Measurements from ENCODE around the gene PTGER1.
"Not testable (repeated sequence)": the region's sequence is repeated elsewhere in the genome, so short reads cannot be mapped to it uniquely, and the experiment has no call there.

The PTGER1 gene

GRCh38 chr19:14467816-14468215 is 7.3 kb downstream of the PTGER1 start:
- no peak overlapping the region for H3K23ac ChIP-seq (ENCODE audit: low read depth, low read length, poor library complexity)
- H2BK12ac ChIP-seq (ENCODE audit: low read length) = no peak overlapping the region
- H3K27me3 ChIP-seq (ENCODE audit: control insufficient read depth in 3 of 3, insufficient read depth in 3 of 3, low read depth in 1 of 3, low read length in 3 of 3) = peaks cover 0 to 3% (median 0%) of the 10 kb centered on the region in 3 experiments
- no peak overlapping the region for H3K14ac ChIP-seq (ENCODE audit: low read length)
- no peak overlapping the region for H2AFZ ChIP-seq (ENCODE audit: low read length)
- H3K4ac ChIP-seq (ENCODE audit: low read length) = no peak overlapping the region
- peaks cover 32 to 68% of the 10 kb centered on the region in 2 donors for H3K36me3 ChIP-seq (replicated peaks in 1 of 2; ENCODE audit: control insufficient read depth in 2 of 2, insufficient read depth in 2 of 2, low read length in 2 of 2)
- no peak overlapping the region for H3K9ac ChIP-seq (ENCODE audit: low read depth, low read length, poor library complexity)
- no peak overlapping the region for H4K91ac ChIP-seq (ENCODE audit: low read depth, low read length, poor library complexity)
- no peak overlapping the region for H3K4me3 ChIP-seq (ENCODE audit: low read length in 2 of 2)
- DNase-seq (ENCODE audit: low spot score) = no peak
- no peak overlapping the region for H2BK120ac ChIP-seq (ENCODE audit: low read depth, low read length)
- no peaks in the 10 kb centered on the region for H3K79me1 ChIP-seq (ENCODE audit: low read depth, low read length)
- H3K18ac ChIP-seq (ENCODE audit: low read length) = no peak overlapping the region
- no peak overlapping the region for H2AK5ac ChIP-seq (ENCODE audit: low read depth, low read length)
- no peak overlapping the region for H3K4me2 ChIP-seq (ENCODE audit: insufficient read depth, low read length, poor library complexity, severe bottlenecking)
- H3K27ac ChIP-seq (replicated peaks; ENCODE audit: low read length) = no peak overlapping the region
- H3K9me3 ChIP-seq (replicated peaks in 1 of 2; ENCODE audit: control insufficient read depth in 2 of 2, insufficient read depth in 1 of 2, low read depth in 1 of 2, low read length in 2 of 2) = no peaks in the 10 kb centered on the region
- no CpG with 5 or more reads among the region's 9 CpGs for WGBS, 2 donors (ENCODE audit: extremely low coverage in 2 of 2, insufficient read length in 2 of 2, insufficient replicate concordance in 1 of 2)
- no peak overlapping the region for H2BK15ac ChIP-seq (ENCODE audit: low read length)
- H2BK5ac ChIP-seq (ENCODE audit: low read length) = no peak overlapping the region
- no peak overlapping the region for H4K8ac ChIP-seq (ENCODE audit: low read depth, low read length)
- peaks cover 2 to 4% of the 10 kb centered on the region in 2 donors for H3K4me1 ChIP-seq (ENCODE audit: control insufficient read depth in 2 of 2, insufficient read depth in 1 of 2, low read depth in 1 of 2, low read length in 2 of 2)

DNA sequence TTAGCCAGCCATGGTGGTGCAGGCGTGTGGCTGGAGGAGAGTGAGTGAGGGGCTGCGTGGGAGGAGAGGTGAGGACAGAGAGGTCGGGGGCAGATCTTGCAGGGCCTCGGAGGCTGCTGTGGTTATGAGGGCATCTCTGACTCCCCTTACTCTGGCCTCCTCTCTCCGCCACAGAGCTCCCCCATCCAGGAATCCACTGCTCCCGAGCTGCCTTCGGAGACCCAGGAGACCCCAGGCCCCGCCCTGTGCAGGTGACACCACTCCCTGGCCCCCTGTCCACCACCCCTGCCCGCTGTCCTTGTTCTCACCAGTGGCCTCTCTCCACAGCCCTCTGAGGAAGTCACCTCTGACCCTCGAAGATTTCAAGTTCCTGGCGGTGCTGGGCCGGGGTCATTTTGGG is 7.8 kb downstream of the PTGER1 start:
- peaks cover 32 to 71% of the 10 kb centered on the region in 2 donors for H3K36me3 ChIP-seq (replicated peaks in 1 of 2; ENCODE audit: control insufficient read depth in 2 of 2, insufficient read depth in 2 of 2, low read length in 2 of 2)
- H2BK12ac ChIP-seq (ENCODE audit: low read length) = no peak overlapping the region
- H4K8ac ChIP-seq (ENCODE audit: low read depth, low read length) = no peak overlapping the region
- no peak overlapping the region for H3K23ac ChIP-seq (ENCODE audit: low read depth, low read length, poor library complexity)
- no peak overlapping the region for H2BK120ac ChIP-seq (ENCODE audit: low read depth, low read length)
- no CpG with 5 or more reads among the region's 12 CpGs for WGBS, 2 donors (ENCODE audit: extremely low coverage in 2 of 2, insufficient read length in 2 of 2, insufficient replicate concordance in 1 of 2)
- H3K14ac ChIP-seq (ENCODE audit: low read length) = no peak overlapping the region
- H3K27me3 ChIP-seq (ENCODE audit: control insufficient read depth in 3 of 3, insufficient read depth in 3 of 3, low read depth in 1 of 3, low read length in 3 of 3) = peaks cover 0 to 1% (median 0%) of the 10 kb centered on the region in 3 experiments
- no peak overlapping the region for H3K4me3 ChIP-seq (ENCODE audit: low read length in 2 of 2)
- DNase-seq (ENCODE audit: low spot score) = no peak
- no peak overlapping the region for H3K18ac ChIP-seq (ENCODE audit: low read length)
- no peak overlapping the region for H3K4ac ChIP-seq (ENCODE audit: low read length)
- H3K9me3 ChIP-seq (replicated peaks in 1 of 2; ENCODE audit: control insufficient read depth in 2 of 2, insufficient read depth in 1 of 2, low read depth in 1 of 2, low read length in 2 of 2) = no peaks in the 10 kb centered on the region
- H2BK15ac ChIP-seq (ENCODE audit: low read length) = no peak overlapping the region
- no peak overlapping the region for H2BK5ac ChIP-seq (ENCODE audit: low read length)
- no peak overlapping the region for H3K9ac ChIP-seq (ENCODE audit: low read depth, low read length, poor library complexity)
- no peak overlapping the region for H3K4me2 ChIP-seq (ENCODE audit: insufficient read depth, low read length, poor library complexity, severe bottlenecking)
- no peak overlapping the region for H4K91ac ChIP-seq (ENCODE audit: low read depth, low read length, poor library complexity)
- no peak overlapping the region for H2AK5ac ChIP-seq (ENCODE audit: low read depth, low read length)
- H3K4me1 ChIP-seq (ENCODE audit: control insufficient read depth in 2 of 2, insufficient read depth in 1 of 2, low read depth in 1 of 2, low read length in 2 of 2) = peaks cover 1 to 2% of the 10 kb centered on the region in 2 donors
- no peak overlapping the region for H3K27ac ChIP-seq (replicated peaks; ENCODE audit: low read length)
- no peak overlapping the region for H2AFZ ChIP-seq (ENCODE audit: low read length)
- H3K79me1 ChIP-seq (ENCODE audit: low read depth, low read length) = no peaks in the 10 kb centered on the region

DNA sequence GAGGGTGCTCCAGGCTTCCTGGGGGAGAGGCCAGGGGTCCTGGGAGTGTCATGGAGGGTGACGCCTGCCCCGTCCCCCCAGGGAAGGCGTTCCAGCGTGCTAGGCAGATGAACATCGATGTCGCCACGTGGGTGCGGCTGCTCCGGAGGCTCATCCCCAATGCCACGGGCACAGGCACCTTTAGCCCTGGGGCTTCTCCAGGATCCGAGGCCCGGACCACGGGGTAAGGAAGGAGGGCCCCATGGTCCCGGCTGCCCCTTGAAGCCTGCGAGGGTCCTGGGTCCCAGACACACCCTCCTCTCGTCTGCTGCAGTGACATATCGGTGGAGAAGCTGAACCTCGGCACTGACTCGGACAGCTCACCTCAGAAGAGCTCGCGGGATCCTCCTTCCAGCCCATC is 11.4 kb downstream of the PTGER1 start:
- peaks cover 17 to 68% of the 10 kb centered on the region in 2 donors for H3K36me3 ChIP-seq (replicated peaks in 1 of 2; ENCODE audit: control insufficient read depth in 2 of 2, insufficient read depth in 2 of 2, low read length in 2 of 2)
- H3K27me3 ChIP-seq (ENCODE audit: control insufficient read depth in 3 of 3, insufficient read depth in 3 of 3, low read depth in 1 of 3, low read length in 3 of 3) = no peaks in the 10 kb centered on the region
- no peaks in the 10 kb centered on the region for H3K4me1 ChIP-seq (ENCODE audit: control insufficient read depth in 2 of 2, insufficient read depth in 1 of 2, low read depth in 1 of 2, low read length in 2 of 2)
- H3K9me3 ChIP-seq (replicated peaks in 1 of 2; ENCODE audit: control insufficient read depth in 2 of 2, insufficient read depth in 1 of 2, low read depth in 1 of 2, low read length in 2 of 2) = peaks cover 0 to 2% of the 10 kb centered on the region in 2 donors
- no peak overlapping the region for H3K27ac ChIP-seq (replicated peaks; ENCODE audit: low read length)
- no peak overlapping the region for H3K4me3 ChIP-seq (ENCODE audit: low read length in 2 of 2)
- WGBS, 2 donors (ENCODE audit: extremely low coverage in 2 of 2, insufficient read length in 2 of 2, insufficient replicate concordance in 1 of 2) = no CpG with 5 or more reads among the region's 21 CpGs
- no peak overlapping the region for H4K8ac ChIP-seq (ENCODE audit: low read depth, low read length)
- no peak overlapping the region for H3K4ac ChIP-seq (ENCODE audit: low read length)
- H3K23ac ChIP-seq (ENCODE audit: low read depth, low read length, poor library complexity) = no peak overlapping the region
- no peak overlapping the region for H2AFZ ChIP-seq (ENCODE audit: low read length)
- no peak overlapping the region for H2BK120ac ChIP-seq (ENCODE audit: low read depth, low read length)
- no peak overlapping the region for H3K18ac ChIP-seq (ENCODE audit: low read length)
- no peak overlapping the region for H3K4me2 ChIP-seq (ENCODE audit: insufficient read depth, low read length, poor library complexity, severe bottlenecking)
- no peak for DNase-seq (ENCODE audit: low spot score)
- no peak overlapping the region for H3K14ac ChIP-seq (ENCODE audit: low read length)
- no peak overlapping the region for H4K91ac ChIP-seq (ENCODE audit: low read depth, low read length, poor library complexity)
- H3K79me1 ChIP-seq (ENCODE audit: low read depth, low read length) = no peaks in the 10 kb centered on the region
- no peak overlapping the region for H2BK5ac ChIP-seq (ENCODE audit: low read length)
- H3K9ac ChIP-seq (ENCODE audit: low read depth, low read length, poor library complexity) = no peak overlapping the region
- H2BK12ac ChIP-seq (ENCODE audit: low read length) = no peak overlapping the region
- H2AK5ac ChIP-seq (ENCODE audit: low read depth, low read length) = no peak overlapping the region
- H2BK15ac ChIP-seq (ENCODE audit: low read length) = no peak overlapping the region

GRCh38 chr19:14462401-14462800 is 12.8 kb downstream of the PTGER1 start:
- not testable (repeated sequence) for H2AK5ac ChIP-seq (ENCODE audit: low read depth, low read length); DNase-seq (ENCODE audit: low spot score); H2BK120ac ChIP-seq (ENCODE audit: low read depth, low read length); H3K27ac ChIP-seq (replicated peaks; ENCODE audit: low read length); H4K8ac ChIP-seq (ENCODE audit: low read depth, low read length); H3K4me3 ChIP-seq (ENCODE audit: low read length in 2 of 2); H3K27me3 ChIP-seq (ENCODE audit: control insufficient read depth in 3 of 3, insufficient read depth in 3 of 3, low read depth in 1 of 3, low read length in 3 of 3); H3K9me3 ChIP-seq (replicated peaks in 1 of 2; ENCODE audit: control insufficient read depth in 2 of 2, insufficient read depth in 1 of 2, low read depth in 1 of 2, low read length in 2 of 2); H3K9ac ChIP-seq (ENCODE audit: low read depth, low read length, poor library complexity); H3K4me1 ChIP-seq (ENCODE audit: control insufficient read depth in 2 of 2, insufficient read depth in 1 of 2, low read depth in 1 of 2, low read length in 2 of 2); H3K4me2 ChIP-seq (ENCODE audit: insufficient read depth, low read length, poor library complexity, severe bottlenecking); H2BK15ac ChIP-seq (ENCODE audit: low read length); H3K14ac ChIP-seq (ENCODE audit: low read length); H3K18ac ChIP-seq (ENCODE audit: low read length); H3K4ac ChIP-seq (ENCODE audit: low read length); H2BK5ac ChIP-seq (ENCODE audit: low read length); H2BK12ac ChIP-seq (ENCODE audit: low read length); H2AFZ ChIP-seq (ENCODE audit: low read length); H3K79me1 ChIP-seq (ENCODE audit: low read depth, low read length); H4K91ac ChIP-seq (ENCODE audit: low read depth, low read length, poor library complexity); H3K23ac ChIP-seq (ENCODE audit: low read depth, low read length, poor library complexity)
- WGBS, 2 donors (ENCODE audit: extremely low coverage in 2 of 2, insufficient read length in 2 of 2, insufficient replicate concordance in 1 of 2) = no CpG with 5 or more reads among the region's 7 CpGs
- H3K36me3 ChIP-seq (replicated peaks in 1 of 2; ENCODE audit: control insufficient read depth in 2 of 2, insufficient read depth in 2 of 2, low read length in 2 of 2) = peaks cover 16 to 68% of the 10 kb centered on the region in 2 donors
